Measurements from ENCODE around the gene CD55. TPM values are rescaled to one million over a fixed set of nuclear protein-coding genes. Genes with fewer than 3 reads are reported as not detected.

Gene CD55
- total and polyA plus RNA-seq, 4 donors, result 20.2 to 86.7 (median 57.2) TPM

Other genes with a start within 250 kb of the CD55 start
- gene C4BPB, start 232.8 kb upstream of the CD55 start, total RNA-seq, result 10 to 100 TPM in 1 of 2 donors, under 1 TPM in 1; 0.94 to 10.7 TPM
- gene C4BPB, start 232.8 kb upstream of the CD55 start, polyA plus RNA-seq, result 1 to 10 TPM; 1.7 to 8.6 TPM
- under 1 TPM in 1 of 2 donors, not detected in 1; 0.33 TPM for gene C4BPA, start 217.4 kb upstream of the CD55 start, total RNA-seq
- under 1 TPM in 1 of 2 donors, not detected in 1; 0.50 TPM for gene C4BPA, start 217.4 kb upstream of the CD55 start, polyA plus RNA-seq
- gene CR2, start 132.7 kb downstream of the CD55 start, total RNA-seq, result under 1 TPM in 1 of 2 donors, not detected in 1; 0.58 TPM
- under 1 TPM; 0.13 to 0.36 TPM for gene CR2, start 132.7 kb downstream of the CD55 start, polyA plus RNA-seq
- gene CR1, start 174.5 kb downstream of the CD55 start, total RNA-seq, result 10 to 100 TPM in 1 of 2 donors, 1 to 10 TPM in 1; 9.9 to 58.5 TPM
- 1 to 10 TPM in 1 of 2 donors, under 1 TPM in 1; 0.23 to 1.4 TPM for gene CR1, start 174.5 kb downstream of the CD55 start, polyA plus RNA-seq